HAP-1 (cell line): ENCODE results near the gene EFCAB5.
A peak's percentile ranks its signal among the peaks of the same experiment; 100 is the strongest.
"Not testable (repeated sequence)": the region's sequence is repeated elsewhere in the genome, so short reads cannot be mapped to it uniquely, and the experiment has no call there.

Source experiments
- DNase-seq, 2 experiments: peaks; one replicate each; pipeline ENCODE4 v3.0.0-alpha.2; 2016 to 2020; ENCODE audit warnings: low spot score in 2 of 2
- H3K27me3 ChIP-seq: fragments of 250-450 bp; sonication (Bioruptor Pico); 2 replicates; pipeline ENCODE4 v1.5.1; 2020; ENCODE audit warnings: low read depth, mild to moderate bottlenecking, moderate library complexity
- H3K36me3 ChIP-seq: fragments of 250-450 bp; sonication (Bioruptor Pico); replicated peaks from 2 replicates; pipeline ENCODE4 v1.5.1; 2020; ENCODE audit warnings: mild to moderate bottlenecking
- H3K4me1 ChIP-seq: fragments of 250-450 bp; sonication (Bioruptor Pico); 2 replicates; pipeline ENCODE4 v1.5.1; 2020; ENCODE audit warnings: mild to moderate bottlenecking
- H3K4me3 ChIP-seq: fragments of 250-450 bp; sonication (Bioruptor Pico); 2 replicates; pipeline ENCODE4 v1.5.1; 2020; ENCODE audit warnings: mild to moderate bottlenecking, moderate library complexity
- H3K9me3 ChIP-seq: fragments of 250-450 bp; sonication (Bioruptor Pico); 2 replicates; pipeline ENCODE4 v1.5.1; 2020; ENCODE audit warnings: mild to moderate bottlenecking, moderate library complexity
- in situ Hi-C: fragments of 300-500 bp; cut with MboI; formaldehyde crosslinking; loops from 3 replicates; pipeline ENCODE4 v1.14.3; 2020; ENCODE audit warnings: low sequenced_read_pairs, inconsistent platforms, mixed read lengths

EFCAB5 gene

GRCh38 chr17:29927546-29927945, 13.9 kb upstream of the EFCAB5 start:
- H3K27me3 ChIP-seq = no peaks in the 10 kb centered on the region
- H3K9me3 ChIP-seq = no peaks in the 10 kb centered on the region
- DNase-seq = no peak
- H3K4me1 ChIP-seq = peaks cover 27% of the 10 kb centered on the region
- H3K36me3 ChIP-seq = no peaks in the 10 kb centered on the region
- H3K4me3 ChIP-seq = no peak overlapping the region
- in situ Hi-C loops = loop anchor here (5.0 to 25.0 kb wide), 2 partner anchors 110 to 315 kb away; partner anchors contain the start of gene CORO6

- in situ Hi-C loops = loop anchor here (5.0 to 25.0 kb wide), 2 partner anchors 112 to 317 kb away; partner anchors contain the start of gene CORO6
- no peaks in the 10 kb centered on the region for H3K27me3 ChIP-seq
- H3K4me1 ChIP-seq = peaks cover 27% of the 10 kb centered on the region
- peak overlapping the region; percentile 76 for H3K4me3 ChIP-seq
- H3K36me3 ChIP-seq = no peaks in the 10 kb centered on the region
- no peaks in the 10 kb centered on the region for H3K9me3 ChIP-seq
- DNase-seq = peak; percentile 50 to 68
Measured at GRCh38 chr17:29929006-29929532, 12.4 kb upstream of the EFCAB5 start.

DNA sequence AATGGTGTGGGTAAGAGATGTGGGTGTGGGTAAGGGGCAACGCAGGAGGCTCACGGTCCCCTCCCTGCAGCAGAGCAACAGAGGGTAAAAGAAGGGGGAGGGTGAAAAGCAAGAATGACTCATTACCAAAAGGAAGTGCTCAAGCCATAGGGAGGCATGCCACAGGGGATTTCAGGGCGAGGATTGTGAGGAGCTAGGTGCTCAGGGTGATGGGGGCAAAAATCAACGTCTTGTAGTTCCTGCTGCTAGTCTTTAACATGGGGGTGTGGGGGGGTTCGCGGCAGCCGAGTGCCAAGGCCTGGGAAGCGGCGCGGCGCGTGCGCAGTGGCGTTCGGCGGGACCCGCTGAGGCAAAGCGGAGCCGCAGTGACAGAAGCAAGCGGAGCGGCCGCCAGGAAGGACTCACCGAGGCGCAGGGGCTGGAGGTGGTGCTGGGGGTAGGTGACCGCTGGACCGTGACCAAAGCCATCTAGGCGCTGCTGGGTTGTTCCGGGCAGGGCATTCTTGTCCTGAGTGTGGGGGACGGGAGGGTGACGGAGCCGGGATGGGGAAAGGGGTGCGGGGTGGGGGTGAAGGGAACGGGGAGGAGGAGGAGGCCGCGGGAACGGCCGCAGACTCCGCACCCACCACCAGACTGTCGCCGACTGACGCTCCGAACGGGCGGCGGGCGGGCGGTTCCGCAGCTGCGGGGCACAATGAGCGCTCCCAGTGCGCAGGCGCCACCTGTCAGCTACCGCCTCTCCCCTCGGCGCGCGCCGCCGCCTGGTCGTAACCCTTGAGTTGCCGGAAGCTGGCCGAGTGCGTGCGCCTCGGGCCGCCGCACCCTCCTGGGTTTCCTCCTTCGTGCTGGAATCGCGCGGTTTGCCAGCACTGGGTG, 11.7 kb upstream of the EFCAB5 start, which contains the start of gene SSH2:
TSS of gene SSH2 (minus strand) at position 696 of the 876 bp plus-strand sequence. CDS start at position 468, 228 bp downstream.
- Histone ChIP-seq H3K4me1 (peaks cover 27% of the 10 kb centered on the region), H3K27me3 (no peaks in the 10 kb centered on the region), H3K9me3 (no peaks in the 10 kb centered on the region), H3K36me3 (no peaks in the 10 kb centered on the region), H3K4me3 (peak within 1 kb of the TSS; percentile 76)
- in situ Hi-C loops = loop anchor here (5.0 to 25.0 kb wide), 2 partner anchors 112 to 317 kb away; partner anchors contain the start of gene CORO6
- peak; percentile 88 to 94 for DNase-seq

- Histone ChIP-seq H3K9me3 (no peaks in the 10 kb centered on the region), H3K4me1 (peaks cover 27% of the 10 kb centered on the region), H3K27me3 (no peaks in the 10 kb centered on the region), H3K4me3 (peak overlapping the region; percentile 76), H3K36me3 (no peaks in the 10 kb centered on the region)
- in situ Hi-C loops = loop anchor here (25.0 kb wide), 1 partner anchor 318 kb away; the partner anchor contains the start of gene CORO6
- peak; percentile 37 for DNase-seq
Measured at GRCh38 chr17:29930409-29931010, 10.9 kb upstream of the EFCAB5 start.

- in situ Hi-C loops = loop anchor here (25.0 kb wide), 1 partner anchor 319 kb away; the partner anchor contains the start of gene CORO6
- H3K36me3 ChIP-seq = no peaks in the 10 kb centered on the region
- H3K9me3 ChIP-seq = no peaks in the 10 kb centered on the region
- peaks cover 27% of the 10 kb centered on the region for H3K4me1 ChIP-seq
- H3K4me3 ChIP-seq = peak overlapping the region; percentile 76
- no peaks in the 10 kb centered on the region for H3K27me3 ChIP-seq
- peak; percentile 89 to 98 for DNase-seq
Measured at GRCh38 chr17:29931231-29931932, 10.1 kb upstream of the EFCAB5 start.

- no peak overlapping the region for H3K4me3 ChIP-seq
- no peaks in the 10 kb centered on the region for H3K36me3 ChIP-seq
- no peaks in the 10 kb centered on the region for H3K27me3 ChIP-seq
- in situ Hi-C loops = loop anchor here (25.0 kb wide), 1 partner anchor 321 kb away; the partner anchor contains the start of gene CORO6
- no peaks in the 10 kb centered on the region for H3K9me3 ChIP-seq
- DNase-seq = no peak
- peaks cover 11% of the 10 kb centered on the region for H3K4me1 ChIP-seq
Measured at GRCh38 chr17:29933379-29933778, 8.1 kb upstream of the EFCAB5 start.

GRCh38 chr17:29935909-29936308, 5.5 kb upstream of the EFCAB5 start:
- H3K36me3 ChIP-seq, H3K9me3 ChIP-seq, H3K4me3 ChIP-seq, DNase-seq, H3K4me1 ChIP-seq, H3K27me3 ChIP-seq: not testable (repeated sequence)
- in situ Hi-C loops = loop anchor here (25.0 kb wide), 1 partner anchor 324 kb away; the partner anchor contains the start of gene CORO6

GRCh38 chr17:29936724-29937123, 4.7 kb upstream of the EFCAB5 start:
- in situ Hi-C loops = loop anchor here (25.0 kb wide), 1 partner anchor 324 kb away; the partner anchor contains the start of gene CORO6
- no peaks in the 10 kb centered on the region for H3K9me3 ChIP-seq
- peaks cover 2% of the 10 kb centered on the region for H3K4me1 ChIP-seq
- H3K36me3 ChIP-seq = no peaks in the 10 kb centered on the region
- H3K4me3 ChIP-seq = no peak overlapping the region
- no peak for DNase-seq
- no peaks in the 10 kb centered on the region for H3K27me3 ChIP-seq

DNA sequence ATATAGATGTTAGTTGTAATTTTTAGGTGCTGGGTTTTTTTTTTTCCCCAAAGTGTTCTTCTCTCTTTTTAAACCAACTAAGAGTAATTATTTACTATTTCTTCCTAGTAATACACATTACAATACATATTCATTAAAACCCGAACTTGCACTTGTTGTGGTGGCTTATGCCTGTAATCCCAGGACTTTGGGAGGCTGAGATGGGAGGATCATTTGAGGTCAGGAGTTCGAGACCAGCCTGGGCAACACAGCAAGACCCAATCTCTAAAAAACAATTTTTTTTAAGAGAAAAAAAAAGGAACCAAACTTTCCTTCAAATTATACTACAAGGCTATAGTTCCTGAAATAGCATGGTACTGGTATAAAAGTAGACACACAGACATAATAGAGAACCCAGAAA, 3.8 kb downstream of the EFCAB5 start:
- no peak for DNase-seq
- Histone ChIP-seq H3K4me1 (0 out of 2 replicates have a peak, but pooled peaks cover 3% of the 10 kb centered on the region), H3K36me3 (no peaks in the 10 kb centered on the region), H3K27me3 (no peaks in the 10 kb centered on the region), H3K4me3 (no peak overlapping the region), H3K9me3 (no peaks in the 10 kb centered on the region)
- in situ Hi-C loops = loop anchor here (25.0 kb wide), 1 partner anchor 333 kb away; the partner anchor contains the start of gene CORO6

DNA sequence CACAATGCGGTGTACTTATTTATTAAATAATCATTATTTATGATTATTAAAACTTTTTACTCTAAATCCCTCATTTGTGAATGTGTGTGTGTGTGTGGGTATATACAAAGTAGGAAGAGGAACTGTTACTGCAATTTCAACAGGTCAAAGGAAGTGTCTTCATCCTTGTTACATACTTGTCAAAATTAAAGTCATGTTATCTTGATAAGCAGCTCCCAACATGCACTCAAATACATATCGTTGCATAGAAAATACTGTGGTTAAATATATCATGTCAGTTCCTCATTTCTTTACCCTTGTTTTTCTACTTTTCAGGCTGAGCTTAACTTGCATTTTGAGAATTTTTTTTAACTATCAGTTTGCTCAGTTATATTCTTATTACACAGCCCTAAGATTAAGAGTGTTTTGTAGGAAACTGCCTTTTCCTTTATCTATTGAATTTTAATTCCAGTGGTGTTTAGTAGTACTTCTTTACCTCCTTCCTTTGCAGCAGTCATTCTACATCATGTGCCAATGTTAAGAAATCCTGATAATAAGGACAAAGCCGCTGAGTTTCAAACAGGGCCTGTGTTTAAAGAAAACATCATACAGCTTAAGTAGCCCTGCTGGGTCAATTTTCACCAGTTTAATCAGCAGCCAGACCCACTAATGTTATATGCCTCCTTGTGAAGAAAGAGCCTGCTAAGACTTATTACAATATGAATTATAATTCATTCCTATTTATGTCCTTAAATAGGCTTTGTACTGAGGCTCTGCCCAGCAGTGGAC, 7.2 kb downstream of the EFCAB5 start:
- Histone ChIP-seq H3K4me1 (0 out of 2 replicates have a peak, but pooled peaks cover 3% of the 10 kb centered on the region), H3K27me3 (no peaks in the 10 kb centered on the region), H3K36me3 (no peaks in the 10 kb centered on the region), H3K9me3 (no peaks in the 10 kb centered on the region), H3K4me3 (no peak overlapping the region)
- DNase-seq = no peak
- in situ Hi-C loops = loop anchor here (25.0 kb wide), 1 partner anchor 336 kb away; the partner anchor contains the start of gene CORO6

- in situ Hi-C loops = loop anchor here (25.0 kb wide), 1 partner anchor 337 kb away; the partner anchor contains the start of gene CORO6
- no peaks in the 10 kb centered on the region for H3K27me3 ChIP-seq
- DNase-seq = peak in 1 of 2 experiments; percentile 7
Measured at GRCh38 chr17:29949696-29950095, 8.3 kb downstream of the EFCAB5 start.

GRCh38 chr17:29954405-29954804, 13.0 kb downstream of the EFCAB5 start:
- in situ Hi-C loops = no loop called here

More at GRCh38 chr17:29949696-29950095, 8.3 kb downstream of the EFCAB5 start:
- Histone ChIP-seq H3K4me3 (no peak overlapping the region), H3K36me3 (no peaks in the 10 kb centered on the region), H3K4me1 (0 out of 2 replicates have a peak, but pooled peaks cover 3% of the 10 kb centered on the region), H3K9me3 (no peaks in the 10 kb centered on the region; the same call in 1 of the 2 replicates)

More at GRCh38 chr17:29954405-29954804, 13.0 kb downstream of the EFCAB5 start:
- no peak for DNase-seq
- Histone ChIP-seq H3K36me3 (no peaks in the 10 kb centered on the region), H3K4me1 (no peaks in the 10 kb centered on the region), H3K9me3 (no peaks in the 10 kb centered on the region; the same call in 1 of the 2 replicates), H3K4me3 (no peak overlapping the region), H3K27me3 (no peaks in the 10 kb centered on the region)
